Heart right ventricle (tissue), 16 donors: ENCODE results near the gene INO80C. TPM values are rescaled to one million over a fixed set of nuclear protein-coding genes. Genes with fewer than 3 reads are reported as not detected.

Experiments used
- ATAC-seq, 8 donors: fragments of 200-7000 bp; cut with Tn5 transposase; one replicate each; pipeline ENCODE4 v1.9.1; 2020; ENCODE audit warnings: mild to moderate bottlenecking in 8 of 8, moderate library complexity in 8 of 8, moderate number of reproducible peaks in 1 of 8
- DNase-seq, 2 donors: peaks; one replicate each; pipeline ENCODE4 v3.0.0-alpha.2; 2020
- H3K27ac ChIP-seq, 10 donors: fragments of 200-600 bp; sonication (generic) in 2 of 10; one replicate each; pipeline versions ENCODE4 v1.5.0 to v1.8.0; 2020 to 2022; ENCODE audit warnings: mild to moderate bottlenecking in 3 of 10
- H3K27me3 ChIP-seq, 7 donors: fragments of 200-600 bp; one replicate each; pipeline ENCODE4 v1.8.0; 2021 to 2022; ENCODE audit warnings: mild to moderate bottlenecking in 2 of 7
- H3K36me3 ChIP-seq, 9 donors: fragments of 200-600 bp; sonication (generic) in 1 of 9; one replicate each; pipeline versions ENCODE4 v1.5.0 to v1.8.0; 2020 to 2022; ENCODE audit warnings: mild to moderate bottlenecking in 2 of 9
- H3K4me1 ChIP-seq, 9 donors: fragments of 200-600 bp; sonication (generic) in 1 of 9; one replicate each; pipeline versions ENCODE4 v1.5.0 to v1.8.0; 2020 to 2022; ENCODE audit warnings: mild to moderate bottlenecking in 4 of 9
- H3K4me3 ChIP-seq, 10 donors: fragments of 200-600 bp; sonication (generic) in 2 of 10; one replicate each; pipeline versions ENCODE4 v1.5.0 to v1.8.0; 2020 to 2022; ENCODE audit warnings: mild to moderate bottlenecking in 7 of 10, moderate library complexity in 2 of 10
- H3K9me3 ChIP-seq, 11 donors: fragments of 200-600 bp in 10 of 11; sonication (generic) in 2 of 11; one replicate each; pipeline versions ENCODE4 v1.5.0 to v1.8.0; 2013 to 2022; ENCODE audit warnings: mild to moderate bottlenecking in 2 of 11, control low read depth in 1 of 11, moderate library complexity in 1 of 11
- CTCF ChIP-seq, 9 donors: fragments of 200-600 bp; sonication (generic) in 2 of 9; IDR thresholded peaks; one replicate each; pipeline versions ENCODE4 v1.5.0 to v1.8.0; 2021 to 2022; ENCODE audit warnings: antibody characterized with exemption in 9 of 9, mild to moderate bottlenecking in 5 of 9, moderate library complexity in 1 of 9
- WGBS, 2 donors: extraction: QIAGEN DNeasy Blood & Tissue Kit; methylation state at CpG; one replicate each; pipeline ENCODE4 v1.1.7; 2013; ENCODE audit warnings: inconsistent platforms in 1 of 2; 5-methylcytosine and 5-hydroxymethylcytosine counted together
- intact Hi-C, 10 donors: fragments of 100-400 bp; cut with DNase I; formaldehyde crosslinking; loops; one replicate each; pipeline versions ENCODE4 v1.11.1 to v1.14.2; 2022
- polyA plus RNA-seq, 2 donors: library from polyadenylated mRNA; stranded (reverse); fragments of 200-250 nt; gene quantifications; one replicate each; pipeline ENCODE4 v1.2.3, GENCODE V29; 2013
- total RNA-seq, 10 donors: library from RNA; stranded (reverse); fragmentation: NEBNext Ultra II Directional in 3 of 10; extraction: Animal tissue kit (Norgen Biotek cat#: 25700) in 3 of 10; gene quantifications; one replicate each; pipeline versions ENCODE4 v1.2.1 to v1.2.4, GENCODE V29; 2021 to 2023
- donor health status: Arrhythmogenic right ventricular cardiomyopathy.
- donor health status: ischemic (EF 13 %, LVEDD 7.1; RV severe dilation, severe dysfunction).
- donor health status: healthy with polysubstance abuse.
- donor health status: DM: no; HTN: yes; CAD: no.
- donor health status: DM: no; HTN: no; CAD: no.
- donor health status: ischemic (EF 25% LVEDD 6.9; RV normal size, moderate dysfunction).
- donor health status: ischemic (EF 25% LVEDD 5.7; RV mildly dilated, moderate dysfunction).
- donor health status: healthy.
- donor health status: DM: yes; HTN: yes; CAD: no.
- donor health status: Ischemic cardiomyopathy.
- donor health status: ischemic (EF 35%, LVEDD 5.7; RV mildly dilated, moderate dysfunction).
- donor health status: nonischemic (EF 11% LVEDD 7.7; RV severe dilation, severe dysfunction).
- donor health status: DM: yes; HTN: yes; CAD: no.
- donor health status: PGD.
- donor health status: ischemic (EF 29% LVEDD 5.4; RV normal size, mild dysfunction).
- donor health status: nonischemic (EF 23%, LVEDD 6.1; RV moderate dilation, normal function).

Gene INO80C
- total and polyA plus RNA-seq, 12 donors, result 17.3 to 28.4 (median 25.2) TPM

GRCh38 chr18:35441857-35442595, 55.7 kb downstream of the INO80C start:
- ATAC-seq, result no peak
- no peak for DNase-seq
- Histone ChIP-seq H3K27ac (no peak overlapping the region), H3K4me1 (peaks cover 0 to 23% (median 3%) of the 10 kb centered on the region in 9 donors), H3K4me3 (no peak overlapping the region), H3K27me3 (no peaks in the 10 kb centered on the region), H3K36me3 (no peaks in the 10 kb centered on the region), H3K9me3 (no peaks in the 10 kb centered on the region)
- intact Hi-C loops, result loop anchor here in 1 of 10 donors (10.0 kb wide), 1 partner anchor 63 kb away; no protein-coding TSS in a partner anchor
- WGBS, 2 donors, result 85 to 86% methylated on average over 9 of the region's 9 CpGs
- TF ChIP-seq CTCF (IDR thresholded peaks at IDR 0.05), result no peak

GRCh38 chr18:35438480-35439234, 59.1 kb downstream of the INO80C start:
- no peak for ATAC-seq
- H3K27ac ChIP-seq, result no peak overlapping the region
- H3K9me3 ChIP-seq, result peaks cover 0 to 19% (median 4%) of the 10 kb centered on the region in 11 donors
- 92 to 94% methylated on average over 1 of the region's 1 CpG for WGBS, 2 donors
- no peaks in the 10 kb centered on the region for H3K36me3 ChIP-seq
- no peak overlapping the region for H3K4me3 ChIP-seq
- TF ChIP-seq CTCF (IDR thresholded peaks at IDR 0.05), result no peak
- intact Hi-C loops, result no loop called here
- DNase-seq, result no peak
- H3K27me3 ChIP-seq, result no peaks in the 10 kb centered on the region
- H3K4me1 ChIP-seq, result peaks cover 0 to 15% (median 2%) of the 10 kb centered on the region in 9 donors

- H3K27ac ChIP-seq, result no peak overlapping the region
- peaks cover 0 to 19% (median 4%) of the 10 kb centered on the region in 11 donors for H3K9me3 ChIP-seq
- 81 to 87% methylated on average over 2 of the region's 2 CpGs for WGBS, 2 donors
- no peaks in the 10 kb centered on the region for H3K27me3 ChIP-seq
- no peaks in the 10 kb centered on the region for H3K36me3 ChIP-seq
- H3K4me3 ChIP-seq, result no peak overlapping the region
- peaks cover 0 to 7% (median 0%) of the 10 kb centered on the region in 9 donors for H3K4me1 ChIP-seq
- DNase-seq (no peak), ATAC-seq (no peak)
- no peak for TF ChIP-seq CTCF (IDR thresholded peaks at IDR 0.05)
- intact Hi-C loops, result no loop called here
Observed at GRCh38 chr18:35437836-35438235, 59.9 kb downstream of the INO80C start.

- H3K36me3 ChIP-seq, result no peaks in the 10 kb centered on the region
- no peak for DNase-seq
- 74 to 85% methylated on average over 3 of the region's 3 CpGs for WGBS, 2 donors
- intact Hi-C loops, result no loop called here
- TF ChIP-seq CTCF (IDR thresholded peaks at IDR 0.05), result no peak
- peaks cover 0 to 19% (median 4%) of the 10 kb centered on the region in 11 donors for H3K9me3 ChIP-seq
- ATAC-seq, result no peak
- peaks cover 0 to 10% (median 0%) of the 10 kb centered on the region in 9 donors for H3K4me1 ChIP-seq
- H3K27ac ChIP-seq, result no peak overlapping the region
- no peak overlapping the region for H3K4me3 ChIP-seq
- H3K27me3 ChIP-seq, result no peaks in the 10 kb centered on the region
Observed at GRCh38 chr18:35436076-35436649, 61.6 kb downstream of the INO80C start.
